ENCODE data around the gene HSF2BP. TPM values are rescaled to one million over a fixed set of nuclear protein-coding genes. Genes with fewer than 3 reads are reported as not detected.

HSF2BP gene
- total RNA-seq, 1 donor from 2014 or later = 1.2 TPM

DNA sequence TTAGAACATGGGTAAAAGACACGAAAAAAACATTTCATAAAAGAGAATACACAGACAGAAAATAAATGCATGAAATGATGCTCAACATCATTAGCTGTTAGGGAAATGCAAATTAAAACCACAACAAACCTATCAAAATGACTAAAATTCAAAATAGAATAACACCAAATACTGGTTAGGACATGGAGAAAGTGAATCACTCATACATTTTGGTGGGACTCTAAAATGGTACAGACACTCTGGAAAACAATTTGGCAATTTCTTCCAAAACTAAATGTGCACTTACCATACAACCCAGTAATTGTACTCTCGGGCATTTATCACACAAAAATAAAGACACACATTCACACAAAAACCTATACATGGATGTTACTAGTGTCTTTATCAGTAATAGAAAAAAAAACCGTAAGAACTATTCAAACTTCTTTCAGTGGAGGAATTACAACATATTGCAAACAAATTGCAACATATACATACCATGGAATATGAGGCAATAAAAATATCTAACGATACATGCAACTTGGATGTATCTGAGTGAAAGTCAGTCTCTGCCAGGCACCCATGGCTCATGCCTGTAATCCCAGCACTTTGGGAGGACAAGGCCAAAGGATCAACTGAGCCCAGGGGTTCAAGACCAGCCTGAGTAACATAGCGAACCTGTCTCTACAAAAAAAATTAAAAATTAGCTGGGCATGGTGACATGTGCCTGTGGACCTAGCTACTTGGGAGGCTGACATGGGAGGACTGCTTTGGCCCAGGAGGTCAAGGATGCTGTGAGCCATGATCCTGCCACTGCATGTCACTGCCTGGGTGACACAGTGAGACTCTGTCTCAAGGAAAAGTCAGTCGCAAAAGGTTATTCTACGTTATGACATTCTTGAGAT lies 19.6 kb downstream of the HSF2BP start:
- Mint-ChIP-seq H3K27ac (no peak overlapping the region), H3K4me1 (ENCODE audit: low read depth) (no peaks in the 10 kb centered on the region), H3K36me3 (ENCODE audit: low read depth) (no peaks in the 10 kb centered on the region), H3K9me3 (no peaks in the 10 kb centered on the region), H3K27me3 (ENCODE audit: insufficient read depth) (peaks cover 8% of the 10 kb centered on the region), H3K4me3 (no peak overlapping the region)
- intact Hi-C loops (cut with micrococcal nuclease) = loop anchor here (10.0 kb wide), 1 partner anchor 275 kb away; no protein-coding TSS in a partner anchor
- no peak for DNase-seq (ENCODE audit: low spot score)

DNA sequence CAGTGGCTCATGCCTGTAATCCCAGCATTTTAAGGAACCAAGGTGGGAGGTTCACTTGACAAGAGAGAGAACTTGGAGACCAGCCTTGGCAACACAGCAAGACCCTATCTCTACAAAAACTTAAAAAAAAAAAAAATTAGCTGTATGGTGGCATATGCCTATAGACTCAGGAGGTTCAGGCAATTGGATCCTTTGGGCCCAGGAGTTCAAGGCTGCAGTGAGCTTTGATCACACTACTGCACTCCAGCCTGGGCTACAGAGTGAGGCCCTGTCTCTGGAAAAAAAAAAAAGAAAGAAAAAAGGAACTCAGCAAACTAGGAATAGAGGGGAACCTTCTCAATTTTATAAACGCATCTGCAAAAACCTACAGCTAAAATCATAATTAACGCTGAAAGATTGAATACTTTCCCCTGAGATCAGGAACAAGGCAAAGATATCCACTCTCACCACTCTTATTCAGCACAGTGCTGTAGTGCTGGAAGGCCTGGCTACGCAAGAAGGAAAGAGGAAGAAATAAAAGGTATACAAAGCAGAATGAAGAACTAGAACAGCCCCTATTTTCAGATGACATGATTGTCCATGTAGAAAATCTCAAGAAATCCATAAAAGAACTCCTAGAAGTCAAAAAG lies 21.6 kb downstream of the HSF2BP start:
- Mint-ChIP-seq H3K9me3 (no peaks in the 10 kb centered on the region), H3K27ac (no peak overlapping the region), H3K4me1 (ENCODE audit: low read depth) (no peaks in the 10 kb centered on the region), H3K36me3 (ENCODE audit: low read depth) (no peaks in the 10 kb centered on the region), H3K27me3 (ENCODE audit: insufficient read depth) (peaks cover 11% of the 10 kb centered on the region), H3K4me3 (no peak overlapping the region)
- DNase-seq (ENCODE audit: low spot score) = no peak
- intact Hi-C loops (cut with micrococcal nuclease) = no loop called here

DNA sequence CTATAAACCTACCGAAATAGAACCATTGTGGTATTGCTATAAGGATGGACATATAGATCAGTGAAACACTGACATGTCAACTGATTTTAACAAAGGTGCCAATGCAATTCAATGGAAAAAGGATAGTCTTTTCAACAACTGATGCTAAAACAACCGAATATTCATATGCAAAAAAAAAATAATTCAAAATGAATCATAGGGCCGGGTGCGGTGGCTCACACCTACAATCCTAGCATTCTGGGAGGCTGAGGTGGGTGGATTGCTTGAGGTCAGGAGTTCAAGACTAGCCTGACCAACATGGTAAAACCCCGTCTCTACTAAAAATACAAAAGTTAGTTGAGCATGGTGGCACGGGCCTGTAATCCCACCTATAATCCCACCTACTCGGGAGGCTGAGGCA lies 23.9 kb downstream of the HSF2BP start:
- Mint-ChIP-seq H3K9me3 (no peaks in the 10 kb centered on the region), H3K4me1 (ENCODE audit: low read depth) (no peaks in the 10 kb centered on the region), H3K36me3 (ENCODE audit: low read depth) (no peaks in the 10 kb centered on the region), H3K27me3 (ENCODE audit: insufficient read depth) (peaks cover 7% of the 10 kb centered on the region), H3K27ac (no peak overlapping the region), H3K4me3 (no peak overlapping the region)
- intact Hi-C loops (cut with micrococcal nuclease) = no loop called here
- DNase-seq (ENCODE audit: low spot score) = no peak

DNA sequence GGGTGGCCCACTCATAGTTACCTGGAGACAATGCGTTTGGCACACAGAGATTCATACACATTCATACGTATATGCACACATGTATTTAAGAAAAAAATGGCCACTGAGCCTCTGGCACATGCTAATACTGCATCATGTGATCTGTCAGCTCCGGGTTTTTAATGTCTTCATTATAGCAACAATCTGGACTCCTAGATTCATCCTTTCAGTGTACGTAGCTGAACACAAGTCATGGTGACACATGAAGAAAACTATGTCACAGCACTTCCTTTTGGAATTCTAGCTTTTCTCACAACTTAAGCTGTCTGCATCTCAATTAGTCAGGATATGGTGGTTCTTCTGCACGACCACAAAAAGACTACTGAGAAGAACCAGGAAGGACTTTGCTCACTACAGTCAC lies 24.7 kb downstream of the HSF2BP start:
- no peak for DNase-seq (ENCODE audit: low spot score)
- Mint-ChIP-seq H3K9me3 (no peaks in the 10 kb centered on the region), H3K4me3 (no peak overlapping the region), H3K4me1 (ENCODE audit: low read depth) (no peaks in the 10 kb centered on the region), H3K27ac (no peak overlapping the region), H3K27me3 (ENCODE audit: insufficient read depth) (peaks cover 11% of the 10 kb centered on the region), H3K36me3 (ENCODE audit: low read depth) (no peaks in the 10 kb centered on the region)
- intact Hi-C loops (cut with micrococcal nuclease) = no loop called here

DNA sequence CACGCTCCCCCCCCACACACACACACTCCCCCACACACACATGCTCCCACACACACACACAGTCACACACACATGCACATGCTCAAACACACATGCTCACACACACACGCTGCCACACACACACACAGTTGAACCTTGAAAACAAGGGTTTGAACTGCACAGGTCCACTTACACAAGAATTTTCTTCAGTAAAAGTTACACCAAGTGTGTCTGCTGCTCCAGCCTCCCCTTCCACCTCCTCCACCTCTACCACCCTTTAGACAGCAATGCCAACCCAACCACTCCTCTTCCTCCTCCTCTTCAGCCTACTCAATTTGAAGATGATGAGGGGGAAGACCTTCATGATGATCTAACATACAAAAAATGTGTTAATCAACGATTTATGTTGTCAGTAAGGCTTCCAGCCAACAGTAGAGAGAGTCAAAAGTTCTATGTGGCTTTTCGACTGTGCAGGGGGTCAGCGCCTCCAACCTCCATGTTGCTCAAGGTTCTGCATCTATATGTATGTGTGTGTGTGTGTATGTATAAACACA lies 26.8 kb downstream of the HSF2BP start:
- H3K27me3 Mint-ChIP-seq (ENCODE audit: insufficient read depth) = peaks cover 14% of the 10 kb centered on the region
- H3K4me1 Mint-ChIP-seq (ENCODE audit: low read depth) = no peaks in the 10 kb centered on the region
- intact Hi-C loops (cut with micrococcal nuclease) = no loop called here
- no peak overlapping the region for H3K27ac Mint-ChIP-seq
- no peaks in the 10 kb centered on the region for H3K36me3 Mint-ChIP-seq (ENCODE audit: low read depth)
- DNase-seq (ENCODE audit: low spot score) = no peak
- H3K4me3 Mint-ChIP-seq = no peak overlapping the region
- H3K9me3 Mint-ChIP-seq = no peaks in the 10 kb centered on the region

DNA sequence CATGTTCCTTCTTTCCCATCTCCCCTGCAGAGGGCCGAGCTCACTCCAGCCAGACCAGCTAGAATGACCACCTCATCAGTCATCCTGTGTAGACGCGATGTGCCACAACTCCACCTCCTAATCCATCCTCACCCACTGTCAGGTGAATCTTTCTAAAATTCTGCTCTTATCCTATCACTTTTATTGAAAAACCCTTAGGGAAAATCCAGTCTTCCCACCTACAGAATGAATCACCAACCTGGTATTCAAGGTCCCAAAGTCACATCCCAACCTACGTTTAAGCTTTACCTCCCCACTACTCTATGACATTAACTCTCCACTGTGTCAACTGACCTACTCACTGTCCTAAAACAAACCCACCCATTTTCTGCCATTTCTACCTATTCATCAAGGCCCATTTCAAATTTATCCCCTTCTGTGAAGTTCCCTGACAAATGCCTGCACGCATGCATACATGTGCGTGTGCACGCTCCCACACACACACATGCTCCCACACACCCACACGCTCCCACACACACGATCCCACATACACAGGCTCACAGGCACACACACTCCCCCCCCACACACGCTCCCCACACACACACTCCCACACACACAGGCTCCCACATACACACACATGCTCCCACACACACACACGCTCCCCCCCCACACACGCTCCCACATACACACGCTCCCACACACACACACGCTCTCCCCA lies 27.7 kb downstream of the HSF2BP start:
- no peaks in the 10 kb centered on the region for H3K4me1 Mint-ChIP-seq (ENCODE audit: low read depth)
- no peak for DNase-seq (ENCODE audit: low spot score)
- intact Hi-C loops (cut with micrococcal nuclease) = no loop called here
- peaks cover 14% of the 10 kb centered on the region for H3K27me3 Mint-ChIP-seq (ENCODE audit: insufficient read depth)
- H3K27ac Mint-ChIP-seq = peak overlapping the region; percentile 7
- H3K4me3 Mint-ChIP-seq = no peak overlapping the region
- no peaks in the 10 kb centered on the region for H3K36me3 Mint-ChIP-seq (ENCODE audit: low read depth)
- H3K9me3 Mint-ChIP-seq = no peaks in the 10 kb centered on the region

DNA sequence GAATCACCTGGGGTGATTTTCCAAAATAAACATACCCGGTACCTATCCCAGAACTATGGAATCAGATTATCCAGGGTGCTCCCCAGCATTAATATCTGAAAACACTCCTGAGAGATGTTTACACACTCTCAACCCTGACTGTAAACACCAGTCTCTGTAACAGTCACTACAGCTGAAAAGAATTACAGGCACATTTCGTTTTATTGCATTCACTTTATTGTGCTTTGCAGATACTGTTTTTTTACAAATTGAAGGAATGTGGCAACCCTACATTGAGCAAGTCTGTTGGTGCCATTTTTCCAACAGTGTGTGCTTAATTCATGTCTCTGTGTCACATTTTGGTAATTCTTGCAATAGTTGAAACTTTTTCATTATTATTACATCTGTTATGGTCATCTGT lies 31.8 kb downstream of the HSF2BP start:
- H3K4me3 Mint-ChIP-seq = no peak overlapping the region
- no peaks in the 10 kb centered on the region for H3K9me3 Mint-ChIP-seq
- H3K27ac Mint-ChIP-seq = no peak overlapping the region
- no peak for DNase-seq (ENCODE audit: low spot score)
- no peaks in the 10 kb centered on the region for H3K4me1 Mint-ChIP-seq (ENCODE audit: low read depth)
- intact Hi-C loops (cut with micrococcal nuclease) = no loop called here
- H3K27me3 Mint-ChIP-seq (ENCODE audit: insufficient read depth) = peaks cover 22% of the 10 kb centered on the region
- no peaks in the 10 kb centered on the region for H3K36me3 Mint-ChIP-seq (ENCODE audit: low read depth)

DNA sequence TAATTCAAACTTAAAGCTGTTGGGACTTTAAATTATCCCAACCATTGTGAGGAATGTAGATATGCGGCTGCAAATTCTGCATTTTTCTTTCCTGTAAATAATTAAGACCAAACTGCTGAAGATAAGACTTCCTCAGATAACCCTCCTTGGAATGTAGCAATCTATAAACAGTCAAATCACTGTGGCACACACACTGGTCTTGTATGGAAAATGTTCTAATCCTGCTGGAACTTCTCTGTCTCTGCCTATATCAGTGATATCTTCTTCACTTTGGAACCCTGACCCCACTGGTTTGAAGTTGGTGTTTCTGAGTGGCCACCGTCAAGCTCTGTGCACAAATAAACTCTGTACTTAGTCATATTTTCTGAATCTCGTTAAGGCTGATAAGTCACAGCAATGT lies 32.9 kb downstream of the HSF2BP start:
- Mint-ChIP-seq H3K27ac (no peak overlapping the region), H3K4me3 (no peak overlapping the region), H3K36me3 (ENCODE audit: low read depth) (no peaks in the 10 kb centered on the region), H3K9me3 (no peaks in the 10 kb centered on the region), H3K4me1 (ENCODE audit: low read depth) (no peaks in the 10 kb centered on the region), H3K27me3 (ENCODE audit: insufficient read depth) (peaks cover 25% of the 10 kb centered on the region)
- no peak for DNase-seq (ENCODE audit: low spot score)
- intact Hi-C loops (cut with micrococcal nuclease) = no loop called here

DNA sequence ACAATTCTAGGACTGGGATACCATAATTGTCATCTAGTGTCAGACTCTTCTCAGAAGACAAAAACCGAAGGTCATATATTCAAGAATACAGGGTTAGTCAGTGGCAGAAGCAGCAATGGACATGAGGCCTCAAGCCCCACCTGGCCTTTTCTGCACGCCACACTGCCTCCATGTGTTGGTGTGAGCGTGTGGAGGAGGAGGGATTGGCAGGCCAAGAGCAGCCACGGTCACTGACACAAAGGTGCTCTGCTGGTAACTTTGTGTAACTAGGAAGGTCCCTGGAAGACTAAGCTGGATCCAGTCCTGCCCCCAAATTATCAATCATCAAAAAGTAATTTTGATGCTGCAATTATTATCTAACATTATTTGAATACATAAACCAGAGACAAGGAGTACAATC lies 34.9 kb downstream of the HSF2BP start:
- H3K4me1 Mint-ChIP-seq (ENCODE audit: low read depth) = no peaks in the 10 kb centered on the region
- intact Hi-C loops (cut with micrococcal nuclease) = no loop called here
- no peak overlapping the region for H3K27ac Mint-ChIP-seq
- peaks cover 27% of the 10 kb centered on the region for H3K27me3 Mint-ChIP-seq (ENCODE audit: insufficient read depth)
- DNase-seq (ENCODE audit: low spot score) = no peak
- H3K9me3 Mint-ChIP-seq = peaks cover 12% of the 10 kb centered on the region
- H3K36me3 Mint-ChIP-seq (ENCODE audit: low read depth) = peaks cover 6% of the 10 kb centered on the region
- H3K4me3 Mint-ChIP-seq = no peak overlapping the region

DNA sequence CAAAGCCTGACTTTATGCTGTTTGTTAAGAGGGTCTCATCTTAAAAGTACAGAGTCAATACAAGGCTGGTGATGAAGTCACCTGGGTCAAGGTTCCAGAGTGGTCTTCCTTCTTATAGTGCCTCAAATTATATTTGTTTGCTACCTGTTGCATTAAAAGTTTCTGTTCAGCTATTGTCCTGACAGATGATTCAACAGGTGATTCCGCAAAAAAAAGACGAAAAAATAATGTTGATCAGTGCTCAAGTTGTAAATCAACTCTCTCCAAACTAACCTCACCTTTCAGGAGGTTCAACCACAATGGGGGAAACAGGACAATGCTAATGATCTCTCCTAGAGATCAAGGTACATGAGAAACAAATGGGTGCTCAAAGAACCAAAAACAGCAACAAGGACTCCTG lies 35.7 kb downstream of the HSF2BP start:
- no peak for DNase-seq (ENCODE audit: low spot score)
- H3K4me3 Mint-ChIP-seq = no peak overlapping the region
- no peaks in the 10 kb centered on the region for H3K4me1 Mint-ChIP-seq (ENCODE audit: low read depth)
- H3K27me3 Mint-ChIP-seq (ENCODE audit: insufficient read depth) = peaks cover 24% of the 10 kb centered on the region
- intact Hi-C loops (cut with micrococcal nuclease) = no loop called here
- H3K9me3 Mint-ChIP-seq = peaks cover 12% of the 10 kb centered on the region
- no peak overlapping the region for H3K27ac Mint-ChIP-seq
- H3K36me3 Mint-ChIP-seq (ENCODE audit: low read depth) = peaks cover 6% of the 10 kb centered on the region

DNA sequence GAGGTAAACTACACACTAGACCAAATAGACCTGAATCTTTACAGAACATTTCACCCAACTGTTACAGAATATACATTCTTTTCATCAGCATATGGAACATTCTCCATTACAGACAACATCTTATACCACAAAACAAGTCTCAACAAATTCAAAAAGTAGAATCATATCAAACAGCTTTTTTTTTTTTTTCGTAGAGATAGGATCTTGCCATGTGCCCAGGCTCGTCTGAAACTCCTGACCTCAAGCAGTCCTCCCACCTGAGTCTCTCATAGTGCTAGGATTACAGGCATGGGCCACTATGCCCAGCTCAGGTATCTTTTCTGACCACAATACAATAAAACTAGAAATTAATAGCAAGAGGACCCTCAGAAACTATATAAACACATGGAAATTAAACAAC lies 36.5 kb downstream of the HSF2BP start:
- no peak for DNase-seq (ENCODE audit: low spot score)
- H3K9me3 Mint-ChIP-seq = peaks cover 12% of the 10 kb centered on the region
- no peaks in the 10 kb centered on the region for H3K4me1 Mint-ChIP-seq (ENCODE audit: low read depth)
- peaks cover 6% of the 10 kb centered on the region for H3K36me3 Mint-ChIP-seq (ENCODE audit: low read depth)
- peaks cover 24% of the 10 kb centered on the region for H3K27me3 Mint-ChIP-seq (ENCODE audit: insufficient read depth)
- intact Hi-C loops (cut with micrococcal nuclease) = no loop called here
- no peak overlapping the region for H3K27ac Mint-ChIP-seq
- H3K4me3 Mint-ChIP-seq = no peak overlapping the region

DNA sequence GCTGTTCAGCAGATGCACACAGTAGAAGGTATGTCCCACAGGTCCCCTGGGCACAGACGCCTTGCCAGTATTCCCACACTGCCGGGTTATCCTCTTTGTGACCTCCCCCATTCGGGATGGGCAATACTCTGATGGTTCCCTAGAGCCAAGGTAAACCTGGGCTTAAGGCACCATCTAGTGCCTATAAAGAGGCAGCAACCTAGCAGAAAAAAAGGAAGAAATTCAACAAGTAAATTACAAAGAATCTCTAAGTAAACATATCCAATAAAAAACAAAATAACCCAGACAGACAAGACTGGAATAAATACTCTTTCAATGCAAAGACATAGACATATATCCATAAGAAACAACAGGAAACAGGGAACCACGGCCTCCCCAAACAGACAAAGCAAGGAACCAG lies 39.4 kb downstream of the HSF2BP start:
- H3K4me1 Mint-ChIP-seq (ENCODE audit: low read depth) = no peaks in the 10 kb centered on the region
- H3K4me3 Mint-ChIP-seq = no peak overlapping the region
- intact Hi-C loops (cut with micrococcal nuclease) = no loop called here
- H3K9me3 Mint-ChIP-seq = peaks cover 12% of the 10 kb centered on the region
- peaks cover 16% of the 10 kb centered on the region for H3K27me3 Mint-ChIP-seq (ENCODE audit: insufficient read depth)
- no peak overlapping the region for H3K27ac Mint-ChIP-seq
- no peak for DNase-seq (ENCODE audit: low spot score)
- H3K36me3 Mint-ChIP-seq (ENCODE audit: low read depth) = peaks cover 6% of the 10 kb centered on the region

DNA sequence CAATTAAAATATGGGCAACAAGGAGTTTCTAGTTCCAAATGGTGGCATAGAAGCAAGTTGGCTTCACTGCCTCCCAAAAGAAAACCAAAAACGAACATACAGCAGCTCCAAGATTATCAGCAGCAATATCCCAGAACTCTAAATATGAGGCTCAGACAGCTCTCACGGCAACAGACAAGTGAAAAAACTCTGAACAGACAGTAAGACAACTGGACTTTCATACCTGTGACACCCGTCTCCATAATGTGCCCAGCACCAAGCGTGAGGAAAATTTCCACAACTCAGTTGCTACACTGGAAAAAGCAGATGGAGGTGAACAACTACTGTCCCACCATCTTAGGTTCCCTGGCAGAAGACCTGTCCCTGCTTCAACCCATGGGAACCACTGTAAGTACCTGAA lies 39.9 kb downstream of the HSF2BP start:
- Mint-ChIP-seq H3K4me1 (ENCODE audit: low read depth) (no peaks in the 10 kb centered on the region), H3K27me3 (ENCODE audit: insufficient read depth) (peaks cover 16% of the 10 kb centered on the region), H3K27ac (no peak overlapping the region), H3K36me3 (ENCODE audit: low read depth) (peaks cover 6% of the 10 kb centered on the region), H3K4me3 (no peak overlapping the region), H3K9me3 (peaks cover 12% of the 10 kb centered on the region)
- no peak for DNase-seq (ENCODE audit: low spot score)
- intact Hi-C loops (cut with micrococcal nuclease) = no loop called here

Measured in activated T-helper 1 cell treated with anti-CD3 and anti-CD28 coated beads, Interleukin-12 subunit alpha, Interleukin-12 subunit beta, Interleukin-2, Interleukin-4 antibody, amounts not matched to agents 30 ng/mL and 10 ng/mL and 1 ng/mL, durations not matched to agents 14 hours and 24 hours and 36 hours (primary cell).